Measurements from ENCODE around the gene EFCAB9. TPM values are rescaled to one million over a fixed set of nuclear protein-coding genes. Genes with fewer than 3 reads are reported as not detected.
"Not testable (repeated sequence)": the region's sequence is repeated elsewhere in the genome, so short reads cannot be mapped to it uniquely, and the experiment has no call there.

Gene EFCAB9
- total RNA-seq, 4 donors from 2014 or later = not detected

GRCh38 chr5:172147857-172148256 lies 46.1 kb upstream of the EFCAB9 start:
- H3K4me3 ChIP-seq = no peak overlapping the region
- no peaks in the 10 kb centered on the region for H3K9me3 ChIP-seq
- peak in 2 of 3 donors; percentile 71 to 73 for DNase-seq
- peak overlapping the region in 2 of 4 donors; percentile 32 to 41 for H3K27ac ChIP-seq
- peaks cover 0 to 50% (median 9%) of the 10 kb centered on the region in 4 donors for H3K4me1 ChIP-seq
- no peak for TF ChIP-seq POLR2A (IDR thresholded peaks at IDR 0.05)
- TF ChIP-seq, protein P1, sequence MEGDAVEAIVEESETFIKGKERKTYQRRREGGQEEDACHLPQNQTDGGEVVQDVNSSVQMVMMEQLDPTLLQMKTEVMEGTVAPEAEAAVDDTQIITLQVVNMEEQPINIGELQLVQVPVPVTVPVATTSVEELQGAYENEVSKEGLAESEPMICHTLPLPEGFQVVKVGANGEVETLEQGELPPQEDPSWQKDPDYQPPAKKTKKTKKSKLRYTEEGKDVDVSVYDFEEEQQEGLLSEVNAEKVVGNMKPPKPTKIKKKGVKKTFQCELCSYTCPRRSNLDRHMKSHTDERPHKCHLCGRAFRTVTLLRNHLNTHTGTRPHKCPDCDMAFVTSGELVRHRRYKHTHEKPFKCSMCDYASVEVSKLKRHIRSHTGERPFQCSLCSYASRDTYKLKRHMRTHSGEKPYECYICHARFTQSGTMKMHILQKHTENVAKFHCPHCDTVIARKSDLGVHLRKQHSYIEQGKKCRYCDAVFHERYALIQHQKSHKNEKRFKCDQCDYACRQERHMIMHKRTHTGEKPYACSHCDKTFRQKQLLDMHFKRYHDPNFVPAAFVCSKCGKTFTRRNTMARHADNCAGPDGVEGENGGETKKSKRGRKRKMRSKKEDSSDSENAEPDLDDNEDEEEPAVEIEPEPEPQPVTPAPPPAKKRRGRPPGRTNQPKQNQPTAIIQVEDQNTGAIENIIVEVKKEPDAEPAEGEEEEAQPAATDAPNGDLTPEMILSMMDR (IDR thresholded peaks at IDR 0.05) = no peak
- no peaks in the 10 kb centered on the region for H3K36me3 ChIP-seq
- H3K27me3 ChIP-seq = no peaks in the 10 kb centered on the region

GRCh38 chr5:172148381-172148780 lies 45.6 kb upstream of the EFCAB9 start:
- no peaks in the 10 kb centered on the region for H3K36me3 ChIP-seq
- no peaks in the 10 kb centered on the region for H3K9me3 ChIP-seq
- no peak for TF ChIP-seq POLR2A (IDR thresholded peaks at IDR 0.05)
- TF ChIP-seq, protein P1 (IDR thresholded peaks at IDR 0.05) = no peak
- peaks cover 0 to 44% (median 9%) of the 10 kb centered on the region in 4 donors for H3K4me1 ChIP-seq
- H3K27me3 ChIP-seq = no peaks in the 10 kb centered on the region
- peak overlapping the region in 1 of 4 donors; percentile 32 for H3K27ac ChIP-seq
- H3K4me3 ChIP-seq = no peak overlapping the region
- peak in 1 of 3 donors; percentile 39 for DNase-seq

- Histone ChIP-seq H3K36me3 (peaks cover 0 to 6% (median 0%) of the 10 kb centered on the region in 3 donors), H3K9me3 (no peaks in the 10 kb centered on the region), H3K4me3 (no peak overlapping the region), H3K4me1 (peaks cover 0 to 38% (median 9%) of the 10 kb centered on the region in 4 donors), H3K27ac (no peak overlapping the region), H3K27me3 (no peaks in the 10 kb centered on the region)
- no peak for DNase-seq
- no peak for TF ChIP-seq POLR2A (IDR thresholded peaks at IDR 0.05)
- TF ChIP-seq, protein P1 (IDR thresholded peaks at IDR 0.05) = no peak
These were observed 44.9 kb upstream of the EFCAB9 start for GRCh38 chr5:172149073-172149472.

GRCh38 chr5:172149481-172149880 lies 44.5 kb upstream of the EFCAB9 start:
- H3K9me3 ChIP-seq, H3K4me3 ChIP-seq, H3K27me3 ChIP-seq, H3K27ac ChIP-seq: not testable (repeated sequence)
- Histone ChIP-seq H3K36me3 (peaks cover 0 to 10% (median 0%) of the 10 kb centered on the region in 3 donors), H3K4me1 (peaks cover 0 to 33% (median 9%) of the 10 kb centered on the region in 4 donors)
- DNase-seq = peak in 1 of 3 donors; percentile 32

DNA sequence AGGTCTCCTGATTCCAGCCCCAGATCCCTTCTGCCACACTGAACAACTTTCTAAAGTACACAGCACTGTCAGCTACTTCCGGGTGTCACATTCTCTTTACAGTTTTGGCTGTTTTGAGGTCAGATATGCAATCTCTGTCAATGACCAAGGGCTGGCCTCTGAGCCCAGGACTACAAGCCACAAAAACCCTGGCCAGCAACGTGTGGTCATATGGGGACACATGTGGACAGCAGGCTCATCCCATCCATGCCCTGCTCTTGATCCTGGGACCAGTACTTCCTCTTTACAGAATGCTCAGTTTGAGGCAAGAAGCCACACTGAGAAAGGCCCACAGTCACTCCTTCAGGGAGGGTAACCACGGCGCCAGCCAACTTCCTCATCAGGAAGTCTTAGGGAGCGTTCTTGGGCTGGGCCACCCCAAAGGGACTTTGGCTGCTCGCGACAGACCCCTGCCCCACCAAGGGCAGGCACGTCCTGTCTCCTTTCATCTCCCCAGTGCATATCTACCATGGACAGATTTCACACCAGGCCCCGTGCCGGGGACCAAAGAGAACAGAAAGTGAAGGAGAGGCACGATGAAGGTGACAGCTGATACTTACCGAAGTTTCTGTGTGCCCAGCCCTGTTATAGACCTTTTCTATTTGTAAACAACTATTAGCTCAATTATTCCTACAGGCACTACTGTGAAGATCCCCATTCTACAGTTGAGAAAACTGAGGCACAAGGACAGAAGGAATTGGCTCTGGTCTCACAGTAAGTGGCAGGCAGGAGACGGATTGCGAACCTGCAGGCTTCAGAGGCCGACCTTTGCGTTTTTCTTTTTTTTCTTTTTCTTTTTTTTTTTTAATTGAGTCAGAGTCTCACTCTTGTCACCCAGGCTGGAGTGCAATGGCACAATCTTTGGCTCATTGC lies 43.2 kb upstream of the EFCAB9 start:
- Histone ChIP-seq H3K27me3 (no peaks in the 10 kb centered on the region), H3K36me3 (peaks cover 0 to 23% (median 0%) of the 10 kb centered on the region in 3 donors)
- DNase-seq = peak in 2 of 3 donors; percentile 56 to 71

More for the DNA sequence above, 43.2 kb upstream of the EFCAB9 start:
- Histone ChIP-seq H3K4me1 (peaks cover 0 to 23% (median 9%) of the 10 kb centered on the region in 4 donors), H3K27ac (peak overlapping the region; percentile 30 to 70 (median 42)), H3K4me3 (no peak overlapping the region), H3K9me3 (no peaks in the 10 kb centered on the region)
- TF ChIP-seq POLR2A (IDR thresholded peaks at IDR 0.05) = no peak
- TF ChIP-seq, protein P1 (IDR thresholded peaks at IDR 0.05) = no peak
